ENCODE measurements around the gene GHR. TPM values are rescaled to one million over a fixed set of nuclear protein-coding genes. Genes with fewer than 3 reads are reported as not detected.

The GHR gene
- polyA plus RNA-seq, 1 donor (not counting 4 experiments of a cell fraction or from before 2014, with no cell fraction given), result 1.8 TPM

DNA sequence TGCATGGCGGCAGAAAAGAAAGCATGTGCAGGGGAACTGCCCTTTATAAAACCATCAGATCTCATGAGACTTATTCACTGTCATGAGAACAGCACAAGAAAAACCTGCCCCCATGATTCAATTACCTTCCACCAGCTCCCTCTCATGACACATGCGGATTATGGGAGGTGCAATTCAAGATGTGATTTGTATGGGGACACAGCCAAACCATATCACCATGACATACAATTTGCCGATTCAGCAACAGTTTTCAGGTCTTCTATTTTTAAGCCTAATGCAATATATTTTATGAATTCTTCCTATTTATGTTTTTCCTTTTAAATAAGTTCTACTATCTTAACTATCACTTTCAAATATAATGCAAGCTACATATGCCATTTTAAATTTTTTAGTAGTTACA is 242.6 kb downstream of the GHR start:
- dilution Hi-C loops (cut with MboI; ENCODE audit: extremely low pct_ligation_motif_present, low sequenced_read_pairs), result no loop called here
- Histone ChIP-seq H3K9me1 (ENCODE audit: control insufficient read depth, extremely low read depth, insufficient read depth, low read length) (no peaks in the 10 kb centered on the region), H3K27ac (ENCODE audit: control insufficient read depth, insufficient read depth, low read length) (no peak overlapping the region), H3K36me3 (ENCODE audit: control insufficient read depth in 2 of 2, extremely low read depth in 1 of 2, insufficient read depth in 2 of 2, low read length in 2 of 2) (no peaks in the 10 kb centered on the region), H3K79me2 (ENCODE audit: control insufficient read depth, insufficient read depth, low read length) (no peaks in the 10 kb centered on the region), H3K9ac (ENCODE audit: control insufficient read depth, extremely low read depth, insufficient read depth, low read length) (no peak overlapping the region), H3K4me1 (ENCODE audit: control insufficient read depth, extremely low read depth, insufficient read depth, low read length) (no peaks in the 10 kb centered on the region), H3K27me3 (ENCODE audit: control insufficient read depth, extremely low read depth, insufficient read depth, low read length) (no peaks in the 10 kb centered on the region), H3K4me3 (ENCODE audit: control insufficient read depth in 2 of 3, extremely low read depth in 1 of 3, insufficient read depth in 2 of 3, low read depth in 1 of 3, low read length in 3 of 3) (no peak overlapping the region), H3K4me2 (ENCODE audit: control insufficient read depth, extremely low read depth, insufficient read depth, low read depth, low read length) (no peak overlapping the region), H3K9me3 (ENCODE audit: control insufficient read depth, low read depth, low read length) (no peaks in the 10 kb centered on the region), H2AFZ (ENCODE audit: control insufficient read depth, low read length) (no peak overlapping the region), H4K20me1 (ENCODE audit: control insufficient read depth, extremely low read depth, insufficient read depth, low read length) (no peaks in the 10 kb centered on the region)
- DNase-seq (ENCODE audit: low read depth, low spot score) (no peak), FAIRE-seq (no peak)
- no peak for TF ChIP-seq EZH2 (IDR thresholded peaks at IDR 0.05; ENCODE audit: low read length)
- TF ChIP-seq, protein P1, sequence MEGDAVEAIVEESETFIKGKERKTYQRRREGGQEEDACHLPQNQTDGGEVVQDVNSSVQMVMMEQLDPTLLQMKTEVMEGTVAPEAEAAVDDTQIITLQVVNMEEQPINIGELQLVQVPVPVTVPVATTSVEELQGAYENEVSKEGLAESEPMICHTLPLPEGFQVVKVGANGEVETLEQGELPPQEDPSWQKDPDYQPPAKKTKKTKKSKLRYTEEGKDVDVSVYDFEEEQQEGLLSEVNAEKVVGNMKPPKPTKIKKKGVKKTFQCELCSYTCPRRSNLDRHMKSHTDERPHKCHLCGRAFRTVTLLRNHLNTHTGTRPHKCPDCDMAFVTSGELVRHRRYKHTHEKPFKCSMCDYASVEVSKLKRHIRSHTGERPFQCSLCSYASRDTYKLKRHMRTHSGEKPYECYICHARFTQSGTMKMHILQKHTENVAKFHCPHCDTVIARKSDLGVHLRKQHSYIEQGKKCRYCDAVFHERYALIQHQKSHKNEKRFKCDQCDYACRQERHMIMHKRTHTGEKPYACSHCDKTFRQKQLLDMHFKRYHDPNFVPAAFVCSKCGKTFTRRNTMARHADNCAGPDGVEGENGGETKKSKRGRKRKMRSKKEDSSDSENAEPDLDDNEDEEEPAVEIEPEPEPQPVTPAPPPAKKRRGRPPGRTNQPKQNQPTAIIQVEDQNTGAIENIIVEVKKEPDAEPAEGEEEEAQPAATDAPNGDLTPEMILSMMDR (optimal IDR thresholded peaks at IDR 0.05 in 1 of 3, IDR thresholded peaks at IDR 0.05 in 1 of 3, conservative IDR thresholded peaks at IDR 0.05 in 1 of 3; ENCODE audit: extremely low read depth in 1 of 3, insufficient read depth in 2 of 3, low read length in 3 of 3), result no peak

DNA sequence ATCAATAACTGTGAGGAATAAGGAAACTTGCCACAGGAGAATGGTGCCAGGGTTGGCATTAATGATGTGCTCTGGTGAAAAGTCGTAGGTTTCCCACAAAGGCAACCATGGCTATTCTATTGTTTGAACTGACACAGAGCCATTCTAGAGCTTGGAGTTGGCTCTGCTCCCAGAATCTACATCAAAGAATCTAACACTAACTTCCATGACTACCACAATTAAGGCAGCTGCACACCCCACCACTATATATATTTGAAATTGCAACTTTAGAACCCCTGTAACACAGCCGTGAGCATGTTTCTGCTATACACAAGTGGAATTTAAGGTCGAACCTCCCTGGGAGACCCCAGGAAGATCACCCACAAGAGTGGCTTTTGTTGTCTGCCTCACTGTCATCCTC is 243.6 kb downstream of the GHR start:
- H3K27me3 ChIP-seq (ENCODE audit: control insufficient read depth, extremely low read depth, insufficient read depth, low read length), result no peaks in the 10 kb centered on the region
- no peak overlapping the region for H3K9ac ChIP-seq (ENCODE audit: control insufficient read depth, extremely low read depth, insufficient read depth, low read length)
- no peak overlapping the region for H3K4me2 ChIP-seq (ENCODE audit: control insufficient read depth, extremely low read depth, insufficient read depth, low read depth, low read length)
- no peaks in the 10 kb centered on the region for H3K36me3 ChIP-seq (ENCODE audit: control insufficient read depth in 2 of 2, extremely low read depth in 1 of 2, insufficient read depth in 2 of 2, low read length in 2 of 2)
- H2AFZ ChIP-seq (ENCODE audit: control insufficient read depth, low read length), result no peak overlapping the region
- H4K20me1 ChIP-seq (ENCODE audit: control insufficient read depth, extremely low read depth, insufficient read depth, low read length), result no peaks in the 10 kb centered on the region
- no peaks in the 10 kb centered on the region for H3K79me2 ChIP-seq (ENCODE audit: control insufficient read depth, insufficient read depth, low read length)
- H3K4me1 ChIP-seq (ENCODE audit: control insufficient read depth, extremely low read depth, insufficient read depth, low read length), result no peaks in the 10 kb centered on the region
- no peak overlapping the region for H3K4me3 ChIP-seq (ENCODE audit: control insufficient read depth in 2 of 3, extremely low read depth in 1 of 3, insufficient read depth in 2 of 3, low read depth in 1 of 3, low read length in 3 of 3)
- no peaks in the 10 kb centered on the region for H3K9me3 ChIP-seq (ENCODE audit: control insufficient read depth, low read depth, low read length)
- FAIRE-seq (no peak), DNase-seq (ENCODE audit: low read depth, low spot score) (no peak)
- no peak overlapping the region for H3K27ac ChIP-seq (ENCODE audit: control insufficient read depth, insufficient read depth, low read length)
- TF ChIP-seq, protein P1 (optimal IDR thresholded peaks at IDR 0.05 in 1 of 3, IDR thresholded peaks at IDR 0.05 in 1 of 3, conservative IDR thresholded peaks at IDR 0.05 in 1 of 3; ENCODE audit: extremely low read depth in 1 of 3, insufficient read depth in 2 of 3, low read length in 3 of 3), result no peak
- no peak for TF ChIP-seq EZH2 (IDR thresholded peaks at IDR 0.05; ENCODE audit: low read length)
- no peaks in the 10 kb centered on the region for H3K9me1 ChIP-seq (ENCODE audit: control insufficient read depth, extremely low read depth, insufficient read depth, low read length)
- dilution Hi-C loops (cut with MboI; ENCODE audit: extremely low pct_ligation_motif_present, low sequenced_read_pairs), result no loop called here
